Stimulated activated naive B cell treated with anti-CD40 and anti-IgM and Interleukin-4, amounts not matched to agents 10 μg/mL and 1 μg/mL and 100 μg/mL, for 72 hours (primary cell): Measurements from ENCODE around the gene PRMT1.

Source experiments
- ATAC-seq, 2 donors: fragments of 150-1000 bp; cut with Tn5 transposase; replicated peaks; 2 replicates each; pipeline ENCODE4 v1.10.0; 2021; ENCODE audit warnings: moderate library complexity in 1 of 2
- DNase-seq: peaks from one replicate; pipeline ENCODE4 v3.0.0; 2021
- H3K27ac Mint-ChIP-seq: one replicate; pipeline ENCODE4 v1.8.0; 2022; ENCODE audit warnings: mild to moderate bottlenecking, mixed read lengths
- H3K27me3 Mint-ChIP-seq, 2 donors: one replicate each; pipeline ENCODE4 v1.8.0; 2022; ENCODE audit warnings: mixed read lengths in 2 of 2
- H3K36me3 Mint-ChIP-seq, 2 donors: one replicate each; pipeline ENCODE4 v1.8.0; 2022; ENCODE audit warnings: mixed read lengths in 2 of 2, mild to moderate bottlenecking in 1 of 2
- H3K4me1 Mint-ChIP-seq, 2 donors: one replicate each; pipeline ENCODE4 v1.8.0; 2022; ENCODE audit warnings: mixed read lengths in 2 of 2, mild to moderate bottlenecking in 1 of 2
- H3K4me3 Mint-ChIP-seq, 2 donors: one replicate each; pipeline ENCODE4 v1.8.0; 2022; ENCODE audit warnings: mild to moderate bottlenecking in 2 of 2, mixed read lengths in 2 of 2, moderate library complexity in 1 of 2
- H3K9me3 Mint-ChIP-seq, 2 donors: one replicate each; pipeline ENCODE4 v1.8.0; 2022; ENCODE audit warnings: mixed read lengths in 2 of 2, mild to moderate bottlenecking in 1 of 2

The PRMT1 gene

DNA sequence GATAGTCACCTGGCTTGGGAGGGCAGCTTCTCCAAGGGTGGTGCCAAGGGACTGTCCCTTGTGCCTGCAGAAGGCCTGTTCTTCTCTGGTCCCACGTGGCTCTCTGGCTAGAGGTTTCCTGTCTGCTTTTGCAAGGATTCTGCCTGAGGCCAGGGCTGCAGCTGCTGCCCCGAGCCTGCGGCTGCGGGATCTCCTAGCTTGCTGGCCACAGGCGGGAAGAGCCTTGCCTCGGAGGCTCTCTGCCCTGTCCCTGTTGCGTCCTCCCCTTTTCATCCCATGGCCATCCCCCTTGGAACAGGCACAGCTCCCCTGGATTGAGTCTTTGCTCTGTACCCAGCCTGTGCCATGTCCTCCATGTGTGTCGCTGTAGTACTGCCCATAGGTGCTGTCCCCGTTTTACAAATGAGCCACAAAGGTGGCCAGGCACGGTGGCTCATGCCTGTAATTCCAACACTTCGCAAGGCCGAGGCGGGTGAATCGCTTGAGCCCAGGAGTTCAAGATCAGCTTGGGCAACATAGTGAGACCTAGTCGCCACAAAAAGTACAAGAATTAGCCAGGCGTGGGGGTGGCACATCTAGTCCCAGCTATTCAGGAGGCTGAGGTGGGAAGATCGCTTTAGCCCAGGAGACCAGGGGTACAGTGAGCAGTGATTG lies 20.5 kb upstream of the PRMT1 start:
- Mint-ChIP-seq H3K27ac (no peak overlapping the region), H3K9me3 (no peaks in the 10 kb centered on the region), H3K27me3 (no peaks in the 10 kb centered on the region), H3K4me3 (peak overlapping the region in 1 of 2 donors; percentile 10), H3K36me3 (peaks cover 50 to 75% of the 10 kb centered on the region in 2 donors), H3K4me1 (peaks cover 8 to 11% of the 10 kb centered on the region in 2 donors)
- DNase-seq, result no peak
- no peak for ATAC-seq

DNA sequence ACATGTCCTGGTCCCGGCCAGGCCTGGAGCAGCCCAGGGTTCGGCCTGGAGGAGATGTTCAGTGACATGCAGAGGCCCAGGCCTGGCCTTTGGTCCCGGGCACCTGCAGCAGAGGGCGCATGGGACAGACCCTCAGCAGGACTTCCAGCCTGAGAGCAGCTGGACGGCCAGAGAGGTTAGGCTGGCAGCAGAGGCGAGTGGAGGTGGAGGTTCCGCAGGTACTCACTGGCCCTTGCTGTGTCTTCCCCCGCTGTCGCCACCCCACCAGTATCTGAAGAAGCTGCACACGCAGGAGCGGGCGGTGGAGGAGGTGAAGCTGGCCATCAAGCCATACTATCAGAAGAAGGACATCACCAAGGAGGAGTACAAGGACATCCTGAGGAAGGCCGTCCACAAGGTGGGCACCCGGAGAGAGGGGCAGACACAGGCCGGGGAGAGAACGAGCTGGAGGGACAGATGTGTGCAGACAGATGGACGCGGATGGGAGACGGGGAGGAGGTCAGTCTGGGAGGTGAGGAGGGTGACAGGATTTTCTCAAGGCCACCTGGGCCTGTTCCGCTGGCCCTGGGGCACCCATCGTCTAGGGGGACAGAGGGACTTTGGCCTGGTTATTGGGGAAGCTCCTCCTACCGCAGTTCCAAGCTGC lies 19.5 kb upstream of the PRMT1 start:
- no peaks in the 10 kb centered on the region for H3K27me3 Mint-ChIP-seq
- H3K9me3 Mint-ChIP-seq, result no peaks in the 10 kb centered on the region
- no peak for DNase-seq
- H3K27ac Mint-ChIP-seq, result peak overlapping the region; percentile 20
- H3K4me1 Mint-ChIP-seq, result peaks cover 11 to 17% of the 10 kb centered on the region in 2 donors
- peaks cover 53 to 80% of the 10 kb centered on the region in 2 donors for H3K36me3 Mint-ChIP-seq
- no peak overlapping the region for H3K4me3 Mint-ChIP-seq
- ATAC-seq, result no peak

DNA sequence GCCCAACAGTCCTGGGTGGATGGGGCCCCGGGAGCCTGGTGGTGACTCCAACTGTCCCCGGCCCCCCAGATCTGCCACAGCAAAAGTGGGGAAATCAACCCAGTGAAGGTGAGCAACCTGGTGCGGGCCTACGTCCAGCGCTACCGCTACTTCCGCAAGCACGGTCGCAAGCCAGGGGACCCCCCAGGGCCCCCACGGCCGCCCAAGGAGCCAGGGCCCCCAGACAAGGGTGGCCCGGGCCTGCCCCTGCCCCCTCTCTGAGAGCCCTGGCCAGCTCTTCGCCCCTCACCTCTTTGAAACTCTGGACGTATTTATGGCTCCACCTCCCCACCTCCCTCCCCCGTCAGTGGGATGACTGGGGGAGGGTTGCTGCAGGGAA lies 18.9 kb upstream of the PRMT1 start:
- peaks cover 51 to 79% of the 10 kb centered on the region in 2 donors for H3K36me3 Mint-ChIP-seq
- H3K27me3 Mint-ChIP-seq, result no peaks in the 10 kb centered on the region
- ATAC-seq, result no peak
- no peak for DNase-seq
- no peak overlapping the region for H3K27ac Mint-ChIP-seq
- H3K4me1 Mint-ChIP-seq, result peaks cover 13 to 22% of the 10 kb centered on the region in 2 donors
- H3K4me3 Mint-ChIP-seq, result no peak overlapping the region
- H3K9me3 Mint-ChIP-seq, result no peaks in the 10 kb centered on the region

DNA sequence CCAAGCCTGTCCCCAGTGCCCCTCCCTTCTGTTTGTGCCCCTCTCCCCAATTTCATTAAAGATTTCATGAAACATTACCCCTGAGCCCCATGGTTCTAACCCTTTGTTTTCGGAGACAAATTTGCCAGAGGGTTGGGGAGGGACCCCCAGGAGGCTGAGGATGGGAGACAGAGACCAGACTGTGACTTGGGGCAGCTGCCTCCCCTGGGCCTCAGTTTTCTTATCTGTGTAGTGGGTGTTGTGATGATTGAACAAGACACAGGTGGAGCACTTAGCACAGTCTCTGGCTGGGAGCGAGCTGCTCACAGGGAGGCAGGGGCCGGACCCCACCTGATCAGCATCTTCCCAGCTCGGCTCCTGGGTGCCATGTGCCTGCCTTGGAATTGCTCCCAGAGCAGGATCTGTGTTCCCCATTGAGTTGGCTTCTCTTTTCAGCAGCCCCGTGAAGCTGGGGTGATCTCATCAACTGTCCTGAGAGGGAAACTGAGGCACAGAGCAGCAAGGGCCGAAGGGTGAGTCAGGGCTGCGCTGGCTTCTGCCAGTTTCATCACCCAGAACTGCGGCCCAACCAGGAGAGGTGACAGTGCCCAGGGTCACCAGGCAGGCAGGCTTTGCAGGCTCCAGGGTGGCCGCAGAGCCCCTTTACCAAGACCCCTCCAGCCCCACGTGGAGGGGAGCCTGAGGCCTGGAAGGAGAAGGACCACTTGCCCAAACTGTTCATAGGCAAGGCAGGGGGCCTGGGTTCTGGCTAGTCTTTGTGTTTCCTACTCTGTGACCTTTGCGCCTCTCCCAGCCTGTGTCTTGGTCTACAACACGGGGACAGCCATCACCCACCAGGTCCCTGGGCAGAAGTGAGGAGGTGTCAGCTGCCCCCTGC lies 18.3 kb upstream of the PRMT1 start:
- Mint-ChIP-seq H3K4me1 (peaks cover 13 to 28% of the 10 kb centered on the region in 2 donors), H3K36me3 (peaks cover 48 to 73% of the 10 kb centered on the region in 2 donors), H3K4me3 (no peak overlapping the region), H3K27me3 (no peaks in the 10 kb centered on the region), H3K9me3 (no peaks in the 10 kb centered on the region), H3K27ac (peak overlapping the region; percentile 79)
- ATAC-seq, result no peak
- no peak for DNase-seq

DNA sequence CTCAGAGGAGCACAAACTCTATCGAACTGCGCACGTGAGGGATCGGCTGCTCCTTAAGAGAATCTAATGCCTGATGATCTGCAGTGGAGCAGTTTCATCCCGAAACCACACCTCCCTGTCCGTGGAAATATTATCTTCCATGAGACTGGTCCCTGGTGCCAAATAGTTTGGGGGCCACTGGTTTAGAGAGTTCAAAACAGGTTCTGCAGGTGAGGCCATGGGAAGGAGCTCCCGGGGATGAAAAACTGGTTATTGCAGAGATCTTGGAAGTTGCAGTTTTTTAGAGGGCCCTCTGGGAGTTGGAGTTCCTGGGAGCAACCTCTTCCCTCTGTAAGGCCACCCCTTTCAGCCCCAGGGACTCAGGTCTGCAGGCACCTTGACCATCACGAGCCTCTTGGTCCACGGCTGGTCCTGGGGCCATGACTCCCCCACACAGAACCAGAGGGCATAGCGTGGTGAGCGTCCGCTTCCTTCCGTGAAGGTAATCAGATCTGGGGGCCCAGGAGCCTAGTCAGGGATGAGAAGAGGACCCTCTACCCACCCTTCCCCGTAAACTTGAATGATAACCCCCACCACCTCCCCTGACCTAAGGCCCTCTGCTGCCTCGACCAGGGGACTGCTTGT lies 16.6 kb upstream of the PRMT1 start:
- no peaks in the 10 kb centered on the region for H3K27me3 Mint-ChIP-seq
- peak overlapping the region in 1 of 2 donors; percentile 25 for H3K4me3 Mint-ChIP-seq
- H3K4me1 Mint-ChIP-seq, result peaks cover 22 to 37% of the 10 kb centered on the region in 2 donors
- no peak for ATAC-seq
- H3K27ac Mint-ChIP-seq, result no peak overlapping the region
- peaks cover 46 to 69% of the 10 kb centered on the region in 2 donors for H3K36me3 Mint-ChIP-seq
- H3K9me3 Mint-ChIP-seq, result no peaks in the 10 kb centered on the region
- no peak for DNase-seq

DNA sequence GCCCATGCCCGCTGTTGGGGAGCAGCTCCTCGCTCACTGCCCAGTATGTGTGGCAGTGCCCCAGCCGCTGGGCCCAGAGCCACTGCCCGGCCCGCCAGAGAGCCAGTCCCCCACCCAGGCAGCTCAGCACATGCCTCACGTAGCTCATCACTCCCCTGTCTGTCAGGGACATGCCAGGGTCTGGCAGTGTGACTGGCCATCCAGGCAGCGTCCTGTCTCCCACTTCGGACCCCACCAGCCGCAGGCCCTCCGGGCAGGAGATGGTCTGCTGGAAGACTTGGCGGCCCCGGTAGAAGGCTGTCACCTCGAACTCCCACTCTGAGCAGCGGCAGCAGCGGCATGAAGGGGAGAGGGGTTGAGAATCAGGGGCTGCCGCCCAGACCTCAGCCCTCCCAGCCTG lies 15.1 kb upstream of the PRMT1 start:
- ATAC-seq, result no peak

GRCh38 chr19:49663224-49663623 lies 13.8 kb upstream of the PRMT1 start:
- no peaks in the 10 kb centered on the region for H3K9me3 Mint-ChIP-seq
- no peaks in the 10 kb centered on the region for H3K27me3 Mint-ChIP-seq
- peaks cover 40 to 59% of the 10 kb centered on the region in 2 donors for H3K36me3 Mint-ChIP-seq
- no peak for ATAC-seq
- H3K4me1 Mint-ChIP-seq, result peaks cover 32 to 53% of the 10 kb centered on the region in 2 donors
- peak overlapping the region; percentile 20 for H3K27ac Mint-ChIP-seq
- no peak for DNase-seq
- peak overlapping the region; percentile 54 to 97 for H3K4me3 Mint-ChIP-seq

More for the DNA sequence above, 15.1 kb upstream of the PRMT1 start:
- Mint-ChIP-seq H3K36me3 (peaks cover 42 to 60% of the 10 kb centered on the region in 2 donors), H3K9me3 (no peaks in the 10 kb centered on the region), H3K27me3 (no peaks in the 10 kb centered on the region), H3K4me3 (no peak overlapping the region), H3K4me1 (peaks cover 29 to 52% of the 10 kb centered on the region in 2 donors), H3K27ac (peak overlapping the region; percentile 42)
- DNase-seq, result no peak

DNA sequence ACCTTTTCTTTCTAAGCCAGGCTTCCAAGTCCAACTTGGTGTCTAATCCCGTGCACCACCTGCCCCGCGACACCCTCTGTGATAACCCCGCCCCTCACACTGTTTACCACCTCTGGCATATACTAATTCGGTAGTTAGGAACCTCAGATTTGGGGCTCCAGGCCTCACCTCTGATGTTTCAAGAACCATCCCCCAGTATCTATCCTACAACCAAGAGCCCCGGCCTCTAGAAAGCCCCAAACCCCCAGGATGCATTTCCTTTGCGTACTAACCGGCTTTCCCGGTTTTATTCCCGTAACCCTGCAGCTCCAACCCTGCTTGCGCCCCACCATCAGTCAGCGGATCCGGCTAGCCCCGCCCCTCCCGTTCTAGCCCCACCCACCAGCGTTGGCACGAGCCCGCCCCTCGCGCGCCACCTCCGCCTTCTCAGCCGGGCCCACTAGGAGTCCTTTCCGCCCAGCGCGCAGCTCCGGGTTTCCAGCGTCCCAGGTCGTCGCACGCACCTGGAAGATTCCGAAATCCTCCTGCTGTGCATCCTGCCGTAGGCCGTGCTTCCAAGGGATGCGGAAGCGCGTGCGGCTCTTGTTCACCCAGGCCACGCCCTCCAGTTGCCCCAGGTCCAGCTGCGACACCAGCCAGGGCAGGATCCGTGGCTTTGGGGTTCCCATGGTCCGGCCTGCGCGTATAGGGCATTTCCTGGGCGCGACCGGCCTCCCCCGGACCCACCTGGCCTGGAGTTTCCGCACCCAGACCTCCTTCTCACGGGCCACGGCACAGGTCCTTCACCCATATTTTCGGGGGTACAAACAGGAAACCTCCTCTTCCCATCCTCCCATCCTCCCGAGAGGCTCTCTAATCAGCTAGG lies 12.7 kb upstream of the PRMT1 start:
- peak; percentile 59 to 66 for ATAC-seq
- Mint-ChIP-seq H3K4me3 (peak overlapping the region; percentile 97), H3K36me3 (peaks cover 32 to 53% of the 10 kb centered on the region in 2 donors), H3K9me3 (no peaks in the 10 kb centered on the region), H3K27ac (peak overlapping the region; percentile 93), H3K27me3 (no peaks in the 10 kb centered on the region), H3K4me1 (peaks cover 29 to 49% of the 10 kb centered on the region in 2 donors)
- DNase-seq, result peak; percentile 67

GRCh38 chr19:49665036-49665350 lies 12.1 kb upstream of the PRMT1 start:
- DNase-seq (no peak), ATAC-seq (peak; percentile 1)
- peak overlapping the region; percentile 93 for H3K27ac Mint-ChIP-seq
- H3K4me3 Mint-ChIP-seq, result peak overlapping the region; percentile 97
- no peaks in the 10 kb centered on the region for H3K27me3 Mint-ChIP-seq
- no peaks in the 10 kb centered on the region for H3K9me3 Mint-ChIP-seq
- peaks cover 29 to 54% of the 10 kb centered on the region in 2 donors for H3K4me1 Mint-ChIP-seq
- H3K36me3 Mint-ChIP-seq, result peaks cover 31 to 52% of the 10 kb centered on the region in 2 donors

GRCh38 chr19:49665351-49666119 lies 11.5 kb upstream of the PRMT1 start, which contains the start of the genes BCL2L12 and IRF3:
TSS of gene BCL2L12 (plus strand) at chr19:49665933. CDS start at chr19:49666693, 760 bp downstream.
TSS of gene IRF3 (minus strand) at chr19:49665857. CDS start at chr19:49664838, 1,019 bp downstream.
- Mint-ChIP-seq H3K4me1 (peaks cover 27 to 54% of the 10 kb centered on the region in 2 donors), H3K36me3 (peaks cover 27 to 48% of the 10 kb centered on the region in 2 donors)

DNA sequence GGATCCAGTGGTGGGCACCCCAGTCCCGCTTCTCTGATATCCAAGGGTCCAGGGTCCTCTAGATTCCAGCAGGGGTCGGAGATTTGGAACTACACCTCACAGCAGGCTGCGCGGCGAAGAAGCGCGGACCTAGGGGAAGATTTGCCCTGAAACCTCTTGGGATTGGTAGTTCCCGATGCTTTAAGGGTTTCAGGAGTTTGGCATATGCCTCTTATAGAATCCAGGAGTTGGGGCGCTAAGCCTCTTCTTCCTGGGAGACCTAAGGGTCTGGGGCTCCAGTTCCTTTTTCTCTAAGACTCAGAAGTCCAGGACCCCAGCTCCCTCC lies 11.0 kb upstream of the PRMT1 start:
- H3K9me3 Mint-ChIP-seq, result no peaks in the 10 kb centered on the region
- peak overlapping the region; percentile 97 for H3K4me3 Mint-ChIP-seq
- DNase-seq (no peak), ATAC-seq (no peak)
- H3K27me3 Mint-ChIP-seq, result no peaks in the 10 kb centered on the region
- peaks cover 27 to 54% of the 10 kb centered on the region in 2 donors for H3K4me1 Mint-ChIP-seq
- peaks cover 27 to 48% of the 10 kb centered on the region in 2 donors for H3K36me3 Mint-ChIP-seq
- peak overlapping the region; percentile 93 for H3K27ac Mint-ChIP-seq

More at GRCh38 chr19:49665351-49666119, 11.5 kb upstream of the PRMT1 start, which contains the start of the genes BCL2L12 and IRF3:
- H3K9me3 Mint-ChIP-seq, result no peaks in the 10 kb centered on the region
- H3K27ac Mint-ChIP-seq, result peak within 1 kb of the TSS; percentile 93
- ATAC-seq (peak; percentile 90 to 94), DNase-seq (peak; percentile 97)
- peak within 1 kb of the TSS; percentile 97 for H3K4me3 Mint-ChIP-seq
- H3K27me3 Mint-ChIP-seq, result no peaks in the 10 kb centered on the region

- H3K27ac Mint-ChIP-seq, result no peak overlapping the region
- peaks cover 34 to 56% of the 10 kb centered on the region in 2 donors for H3K4me1 Mint-ChIP-seq
- DNase-seq (no peak), ATAC-seq (no peak)
- H3K9me3 Mint-ChIP-seq, result no peaks in the 10 kb centered on the region
- peaks cover 26 to 45% of the 10 kb centered on the region in 2 donors for H3K36me3 Mint-ChIP-seq
- H3K4me3 Mint-ChIP-seq, result peak overlapping the region; percentile 97
- H3K27me3 Mint-ChIP-seq, result no peaks in the 10 kb centered on the region
These were observed 9.6 kb upstream of the PRMT1 start for GRCh38 chr19:49667473-49667872.

GRCh38 chr19:49669516-49669915 lies 7.6 kb upstream of the PRMT1 start:
- Mint-ChIP-seq H3K36me3 (peaks cover 23 to 37% of the 10 kb centered on the region in 2 donors), H3K4me3 (no peak overlapping the region), H3K27ac (no peak overlapping the region), H3K27me3 (no peaks in the 10 kb centered on the region), H3K9me3 (no peaks in the 10 kb centered on the region), H3K4me1 (peaks cover 33 to 38% of the 10 kb centered on the region in 2 donors)
- no peak for ATAC-seq
- no peak for DNase-seq
